HCT116 (cell line): ENCODE data around the gene PGA4. TPM values are rescaled to one million over a fixed set of nuclear protein-coding genes. Genes with fewer than 3 reads are reported as not detected.

Experiments
- ATAC-seq: fragments of 200-7000 bp; cut with Tn5 transposase; 2 replicates; pipeline ENCODE4 v1.9.1; 2020; ENCODE audit warnings: mild to moderate bottlenecking, moderate library complexity
- BruUV-seq: library from RNA; stranded (reverse); fragments of 400-500 nt; replicated peaks from 2 replicates; lab custom pipeline; 2021; lab: Mats Ljungman, UMichigan
- CTCF ChIA-PET: fragments of 300-600 bp; sonication (Branson Sonifier 250); formaldehyde crosslinking; loops from one replicate; lab custom pipeline; 2021; ENCODE audit warnings: antibody characterized with exemption; lab: Charles Lee
- POLR2A ChIA-PET: fragments of 300-600, 350-600 bp; sonication (Branson Sonifier 250); formaldehyde crosslinking; loops from one replicate; lab custom pipeline; 2021; ENCODE audit warnings: antibody characterized with exemption; lab: Charles Lee
- RAD21 ChIA-PET, 2 experiments: fragments of 300-600 bp; sonication (Branson Sonifier 250); formaldehyde crosslinking; loops; one replicate each; lab custom pipeline; 2023; ENCODE audit warnings: low total read pairs in 2 of 2; ENCODE audit not compliant: uncharacterized antibody in 2 of 2, unreplicated experiment in 2 of 2, low non-redundant PET in 1 of 2; lab: Charles Lee
- DNase-seq: peaks from one replicate; pipeline ENCODE4 v3.0.0-alpha.2; 2010; ENCODE audit warnings: low read depth, low spot score
- H2AFZ ChIP-seq: fragments of 200-600 bp; shearing (Covaris generic), sonication (generic); 2 replicates; pipeline ENCODE4 v1.6.1; 2017; ENCODE audit warnings: low read depth, mixed run types, mixed read lengths, antibody characterized with exemption, low read length; ENCODE audit not compliant: poor library complexity, severe bottlenecking
- H3K27ac ChIP-seq: 2 replicates; pipeline ENCODE4 v1.5.1; 2012; ENCODE audit warnings: low read depth, low read length
- H3K27me3 ChIP-seq: fragments of 200-600 bp; sonication (generic); 2 replicates; pipeline ENCODE4 v1.6.1; 2016; ENCODE audit warnings: mixed run types, low read length, mixed read lengths; ENCODE audit not compliant: insufficient read depth
- H3K36me3 ChIP-seq, 2 experiments: fragments of 200-500 bp in 1 of 2; fragments of 200-600 bp in 1 of 2; sonication (Bioruptor generic) in 1 of 2; sonication (generic) in 1 of 2; 2 replicates each; pipeline versions ENCODE4 v1.5.1 to v1.6.1; 2014 to 2016; ENCODE audit warnings: low read length in 2 of 2, inconsistent platforms in 1 of 2, mixed read lengths in 1 of 2, mixed run types in 1 of 2; ENCODE audit not compliant: insufficient read depth in 2 of 2, control insufficient read depth in 1 of 2
- H3K4me1 ChIP-seq, 2 experiments: fragments of 200-600 bp in 1 of 2; sonication (generic) in 1 of 2; 2 replicates each; pipeline versions ENCODE4 v1.5.1 to v1.6.1; 2012 to 2017; ENCODE audit warnings: low read length in 2 of 2, inconsistent platforms in 1 of 2, mild to moderate bottlenecking in 1 of 2, mixed read lengths in 1 of 2, mixed run types in 1 of 2, moderate library complexity in 1 of 2; ENCODE audit not compliant: insufficient read depth in 2 of 2, control insufficient read depth in 1 of 2
- H3K4me2 ChIP-seq: fragments of 200-600 bp; sonication (generic); 2 replicates; pipeline ENCODE4 v1.6.1; 2017; ENCODE audit warnings: mixed run types, low read length, mixed read lengths
- H3K4me3 ChIP-seq, 2 experiments: fragments of 200-600 bp in 1 of 2; sonication (generic) in 1 of 2; replicated peaks in 1 of 2; 2 replicates each; pipeline ENCODE4 v1.5.1; 2011 to 2016; ENCODE audit warnings: low read length in 2 of 2, control low read depth in 1 of 2, low read depth in 1 of 2, mild to moderate bottlenecking in 1 of 2, mixed read lengths in 1 of 2, mixed run types in 1 of 2
- H3K79me2 ChIP-seq: fragments of 200-600 bp; sonication (generic); 2 replicates; pipeline ENCODE4 v1.6.1; 2017; ENCODE audit warnings: mild to moderate bottlenecking, mixed run types, low read length, moderate library complexity, mixed read lengths; ENCODE audit not compliant: insufficient read depth
- H3K9ac ChIP-seq: fragments of 200-600 bp; sonication (generic); 2 replicates; pipeline ENCODE4 v1.6.1; 2016; ENCODE audit warnings: low read length, mixed read lengths
- H3K9me2 ChIP-seq: fragments of 200-600 bp; sonication (generic), shearing (Covaris generic); 2 replicates; pipeline ENCODE4 v1.6.1; 2017; ENCODE audit warnings: mixed run types, mild to moderate bottlenecking, moderate library complexity; ENCODE audit not compliant: insufficient read depth
- H3K9me3 ChIP-seq, 2 experiments: fragments of 200-500 bp in 1 of 2; fragments of 200-600 bp in 1 of 2; sonication (Bioruptor generic) in 1 of 2; sonication (generic) in 1 of 2; 2 replicates each; pipeline ENCODE4 v1.6.1; 2014 to 2017; ENCODE audit warnings: low read length in 2 of 2, mixed read lengths in 2 of 2, inconsistent platforms in 1 of 2, low read depth in 1 of 2, mild to moderate bottlenecking in 1 of 2, mixed run types in 1 of 2, moderate library complexity in 1 of 2; ENCODE audit not compliant: control insufficient read depth in 1 of 2, insufficient read depth in 1 of 2
- H4K20me1 ChIP-seq: fragments of 200-600 bp; sonication (generic), shearing (Covaris generic); 2 replicates; pipeline ENCODE4 v1.6.1; 2017; ENCODE audit warnings: mixed run types, mild to moderate bottlenecking, moderate library complexity; ENCODE audit not compliant: insufficient read depth
- CEBPB ChIP-seq: IDR thresholded peaks from 2 replicates; pipeline ENCODE4 v1.6.1; 2012; ENCODE audit warnings: low read depth
- EGR1 ChIP-seq: IDR thresholded peaks from 2 replicates; pipeline ENCODE4 v1.6.1; 2012; ENCODE audit warnings: low read depth
- ELF1 ChIP-seq: IDR thresholded peaks from 2 replicates; pipeline ENCODE4 v1.6.1; 2012; ENCODE audit warnings: low read depth, borderline replicate concordance
- FOSL1 ChIP-seq: IDR thresholded peaks from 2 replicates; pipeline ENCODE4 v1.6.1; 2012; ENCODE audit warnings: low read depth
- JUND ChIP-seq: IDR thresholded peaks from 2 replicates; pipeline ENCODE4 v1.6.1; 2012
- MAX ChIP-seq: IDR thresholded peaks from 2 replicates; pipeline ENCODE4 v1.6.1; 2012
- POLR2A ChIP-seq: IDR thresholded peaks from 2 replicates; pipeline ENCODE4 v1.7.0; 2011; ENCODE audit warnings: borderline replicate concordance; ENCODE audit not compliant: insufficient read depth, insufficient read length; ENCODE audit errors: extremely low read depth
- REST ChIP-seq: IDR thresholded peaks from 2 replicates; pipeline ENCODE4 v1.6.1; 2012; ENCODE audit warnings: low read depth
- SRF ChIP-seq: IDR thresholded peaks from 2 replicates; pipeline ENCODE4 v1.6.1; 2012; ENCODE audit warnings: low read depth
- ZBTB33 ChIP-seq: IDR thresholded peaks from 2 replicates; pipeline ENCODE4 v1.6.1; 2011; ENCODE audit warnings: mild to moderate bottlenecking, low read length, moderate library complexity; ENCODE audit not compliant: insufficient replicate concordance; ENCODE audit errors: extremely low read depth
- intact Hi-C: fragments of 100-400 bp; cut with micrococcal nuclease; formaldehyde crosslinking; loops from 2 replicates; pipeline ENCODE4 v1.10.0; 2022
- total RNA-seq: library from RNA; stranded (reverse); gene quantifications from one replicate; pipeline ENCODE4 v1.2.1, GENCODE V29; 2021; ENCODE audit not compliant: unreplicated experiment

PGA4 gene
- total RNA-seq, 1 experiment from 2014 or later: not detected

GRCh38 chr11:61256710-61257482 lies 34.7 kb downstream of the PGA4 start:
- intact Hi-C loops: no loop called here

More at GRCh38 chr11:61256710-61257482, 34.7 kb downstream of the PGA4 start:
- no peak overlapping the region for H2AFZ ChIP-seq
- no peaks in the 10 kb centered on the region for H3K9me3 ChIP-seq
- DNase-seq (no peak), ATAC-seq (no peak)
- H3K4me2 ChIP-seq: no peak overlapping the region
- no peaks in the 10 kb centered on the region for H3K9me2 ChIP-seq
- ChIA-PET RAD21 (no interaction called here), POLR2A (interaction anchor here (0.5 kb wide), 1 partner anchor 471 kb away, joined by 3 read pairs; no protein-coding TSS in a partner anchor), CTCF (no interaction called here)
- H3K27ac ChIP-seq: no peak overlapping the region
- no peaks in the 10 kb centered on the region for H3K27me3 ChIP-seq
- no peaks in the 10 kb centered on the region for H3K4me1 ChIP-seq
- no peaks in the 10 kb centered on the region for H3K79me2 ChIP-seq
- TF ChIP-seq JUND (no peak), ELF1 (no peak), POLR2A (no peak), REST (no peak), ZBTB33 (no peak), MAX (no peak), SRF (no peak), EGR1 (no peak), FOSL1 (no peak), CEBPB (no peak)
- TF ChIP-seq, all 23 proteins: peak for 0
- Histone ChIP-seq H3K36me3 (no peaks in the 10 kb centered on the region), H4K20me1 (no peaks in the 10 kb centered on the region), H3K9ac (no peak overlapping the region), H3K4me3 (no peak overlapping the region)
- no TSS peak for BruUV-seq
